Sigmoid colon (tissue), 3 donors: ENCODE results near the gene WBP2NL.

Experiments
- POLR2A ChIP-seq, 2 donors: fragments of 450-650 bp; IDR thresholded peaks; one replicate each; pipeline ENCODE4 v1.6.1; 2016; ENCODE audit warnings: antibody characterized with exemption in 2 of 2, mild to moderate bottlenecking in 2 of 2, moderate library complexity in 2 of 2
- TF ChIP-seq, protein P1 (sequence below), 4 experiments: fragments of 450-650 bp in 3 of 4; fragments of 200-600 bp in 1 of 4; IDR thresholded peaks; one replicate each; pipeline ENCODE4 v1.5.1; 2016 to 2019; ENCODE audit warnings: antibody characterized with exemption in 4 of 4, mild to moderate bottlenecking in 3 of 4, moderate library complexity in 2 of 4

DNA sequence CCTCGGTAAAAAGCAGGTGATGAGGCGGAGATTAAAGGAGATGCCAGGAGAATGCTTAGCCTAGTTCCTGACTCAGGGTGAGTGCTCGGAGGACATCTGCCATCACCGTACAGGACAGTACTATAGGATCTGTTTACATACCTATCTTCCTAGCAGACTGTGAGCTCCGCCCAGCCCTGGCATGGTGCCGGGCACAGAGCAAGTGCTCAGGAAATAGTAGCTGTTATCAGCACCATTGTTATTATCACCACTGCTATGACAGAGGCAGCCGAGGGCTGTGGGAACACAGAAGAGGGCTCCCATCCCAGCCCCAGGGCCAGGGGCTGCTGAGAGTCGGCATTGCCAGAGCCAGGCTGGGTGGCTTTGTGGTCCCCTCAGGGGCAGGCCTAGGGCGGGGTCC is 30.0 kb upstream of the WBP2NL start:
- TF ChIP-seq POLR2A (IDR thresholded peaks at IDR 0.05): no peak
- TF ChIP-seq, protein P1, sequence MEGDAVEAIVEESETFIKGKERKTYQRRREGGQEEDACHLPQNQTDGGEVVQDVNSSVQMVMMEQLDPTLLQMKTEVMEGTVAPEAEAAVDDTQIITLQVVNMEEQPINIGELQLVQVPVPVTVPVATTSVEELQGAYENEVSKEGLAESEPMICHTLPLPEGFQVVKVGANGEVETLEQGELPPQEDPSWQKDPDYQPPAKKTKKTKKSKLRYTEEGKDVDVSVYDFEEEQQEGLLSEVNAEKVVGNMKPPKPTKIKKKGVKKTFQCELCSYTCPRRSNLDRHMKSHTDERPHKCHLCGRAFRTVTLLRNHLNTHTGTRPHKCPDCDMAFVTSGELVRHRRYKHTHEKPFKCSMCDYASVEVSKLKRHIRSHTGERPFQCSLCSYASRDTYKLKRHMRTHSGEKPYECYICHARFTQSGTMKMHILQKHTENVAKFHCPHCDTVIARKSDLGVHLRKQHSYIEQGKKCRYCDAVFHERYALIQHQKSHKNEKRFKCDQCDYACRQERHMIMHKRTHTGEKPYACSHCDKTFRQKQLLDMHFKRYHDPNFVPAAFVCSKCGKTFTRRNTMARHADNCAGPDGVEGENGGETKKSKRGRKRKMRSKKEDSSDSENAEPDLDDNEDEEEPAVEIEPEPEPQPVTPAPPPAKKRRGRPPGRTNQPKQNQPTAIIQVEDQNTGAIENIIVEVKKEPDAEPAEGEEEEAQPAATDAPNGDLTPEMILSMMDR (IDR thresholded peaks at IDR 0.05): no peak
